Testis (tissue), 3 donors: ENCODE results near the gene IRAK1. TPM values are rescaled to one million over a fixed set of nuclear protein-coding genes. Genes with fewer than 3 reads are reported as not detected.

Source experiments
- DNase-seq: peaks from one replicate; pipeline ENCODE4 v3.0.0-alpha.2; 2019
- H3K27ac ChIP-seq, 2 donors: fragments of 200-600 bp; sonication (generic); one replicate each; pipeline ENCODE4 v1.5.1; 2019
- H3K27me3 ChIP-seq: fragments of 200-600 bp; sonication (generic); one replicate; pipeline ENCODE4 v1.5.1; 2019
- H3K36me3 ChIP-seq: fragments of 200-600 bp; sonication (generic); one replicate; pipeline ENCODE4 v1.5.1; 2017; ENCODE audit warnings: low read depth; ENCODE audit errors: missing control alignments
- H3K4me1 ChIP-seq: fragments of 200-600 bp; sonication (generic); one replicate; pipeline ENCODE4 v1.5.1; 2019
- H3K4me3 ChIP-seq, 2 donors: fragments of 200-600 bp; sonication (generic); one replicate each; pipeline ENCODE4 v1.5.1; 2017 to 2019
- H3K9me3 ChIP-seq: fragments of 200-600 bp; sonication (generic); one replicate; pipeline ENCODE4 v1.5.1; 2017
- CTCF ChIP-seq, 3 experiments: fragments of 450-650 bp in 2 of 3; fragments of 200-600 bp in 1 of 3; sonication (generic) in 1 of 3; IDR thresholded peaks; one replicate each; pipeline ENCODE4 v1.5.1; 2016 to 2019; ENCODE audit warnings: antibody characterized with exemption in 3 of 3, mild to moderate bottlenecking in 2 of 3, moderate library complexity in 1 of 3
- POLR2A ChIP-seq: fragments of 450-650 bp; IDR thresholded peaks from one replicate; pipeline ENCODE4 v1.6.1; 2017; ENCODE audit warnings: antibody characterized with exemption, mild to moderate bottlenecking, moderate library complexity
- WGBS, 2 donors: methylation state at CpG; one replicate each; pipeline ENCODE4 v1.1.5; 2018; 5-methylcytosine and 5-hydroxymethylcytosine counted together
- intact Hi-C: fragments of 100-400 bp; cut with DNase I; formaldehyde crosslinking; loops from one replicate; pipeline ENCODE4 v1.15.1; 2023; ENCODE audit warnings: low total_unique reads
- polyA plus RNA-seq: library from polyadenylated mRNA; stranded (reverse); fragments of 350-450 nt; fragmentation: Illumina TruSeq; extraction: RNeasy Lipid Tissue Mini Kit (QIAGEN cat#74804); gene quantifications from one replicate; pipeline ENCODE4 v1.2.3, GENCODE V29; 2014; ENCODE audit warnings: low read depth, low replicate concordance; ENCODE audit not compliant: insufficient read depth
- total RNA-seq, 2 donors: library from RNA; depleted of rRNA; stranded (reverse); fragments of >200 nt; gene quantifications; one replicate each; pipeline ENCODE4 v1.2.3, GENCODE V29; 2016

The IRAK1 gene
- total and polyA plus RNA-seq, 3 donors from 2014 or later = 48.6 to 90.8 (median 77.6) TPM

GRCh38 chrX:153965406-153965805 is 54.3 kb downstream of the IRAK1 start:
- H3K4me1 ChIP-seq = peaks cover 19% of the 10 kb centered on the region
- no peaks in the 10 kb centered on the region for H3K36me3 ChIP-seq
- 80 to 85% methylated on average over 2 to 5 of the region's 5 CpGs for WGBS, 2 donors
- intact Hi-C loops = no loop called here
- TF ChIP-seq CTCF (IDR thresholded peaks at IDR 0.05) = no peak
- TF ChIP-seq POLR2A = no peak
- no peak overlapping the region for H3K4me3 ChIP-seq
- no peaks in the 10 kb centered on the region for H3K27me3 ChIP-seq
- H3K27ac ChIP-seq = no peak overlapping the region
- H3K9me3 ChIP-seq = no peaks in the 10 kb centered on the region
- no peak for DNase-seq

GRCh38 chrX:153964105-153964504 is 55.6 kb downstream of the IRAK1 start:
- no peak for DNase-seq
- no peak overlapping the region for H3K4me3 ChIP-seq
- peaks cover 19% of the 10 kb centered on the region for H3K4me1 ChIP-seq
- WGBS, 2 donors = 80 to 85% methylated on average over 2 to 13 of the region's 14 CpGs
- no peaks in the 10 kb centered on the region for H3K36me3 ChIP-seq
- no peaks in the 10 kb centered on the region for H3K27me3 ChIP-seq
- H3K27ac ChIP-seq = no peak overlapping the region
- TF ChIP-seq CTCF (IDR thresholded peaks at IDR 0.05) (no peak), POLR2A (no peak)
- intact Hi-C loops = no loop called here
- H3K9me3 ChIP-seq = no peaks in the 10 kb centered on the region

- H3K27ac ChIP-seq = no peak overlapping the region
- TF ChIP-seq POLR2A (no peak), CTCF (IDR thresholded peaks at IDR 0.05) (no peak)
- H3K9me3 ChIP-seq = no peaks in the 10 kb centered on the region
- H3K4me3 ChIP-seq = no peak overlapping the region
- 33 to 80% methylated on average over 1 to 3 of the region's 12 CpGs for WGBS, 2 donors
- H3K27me3 ChIP-seq = no peaks in the 10 kb centered on the region
- peaks cover 15% of the 10 kb centered on the region for H3K4me1 ChIP-seq
- no peak for DNase-seq
- H3K36me3 ChIP-seq = no peaks in the 10 kb centered on the region
- intact Hi-C loops = no loop called here
Observed at GRCh38 chrX:153963546-153963945, 56.2 kb downstream of the IRAK1 start.

- intact Hi-C loops = no loop called here
- H3K27me3 ChIP-seq = no peaks in the 10 kb centered on the region
- 77 to 87% methylated on average over 2 to 11 of the region's 11 CpGs for WGBS, 2 donors
- no peaks in the 10 kb centered on the region for H3K36me3 ChIP-seq
- no peak for TF ChIP-seq CTCF (IDR thresholded peaks at IDR 0.05)
- TF ChIP-seq POLR2A = no peak
- H3K4me1 ChIP-seq = peaks cover 7% of the 10 kb centered on the region
- no peak for DNase-seq
- no peak overlapping the region for H3K4me3 ChIP-seq
- no peaks in the 10 kb centered on the region for H3K9me3 ChIP-seq
- H3K27ac ChIP-seq = no peak overlapping the region
Observed at GRCh38 chrX:153961292-153961691, 58.4 kb downstream of the IRAK1 start.

GRCh38 chrX:153960786-153961185 is 58.9 kb downstream of the IRAK1 start:
- no peak for DNase-seq
- no peak overlapping the region for H3K27ac ChIP-seq
- H3K4me1 ChIP-seq = peaks cover 7% of the 10 kb centered on the region
- no peak overlapping the region for H3K4me3 ChIP-seq
- H3K36me3 ChIP-seq = no peaks in the 10 kb centered on the region
- TF ChIP-seq POLR2A (no peak), CTCF (IDR thresholded peaks at IDR 0.05) (no peak)
- H3K9me3 ChIP-seq = no peaks in the 10 kb centered on the region
- intact Hi-C loops = no loop called here
- 86 to 90% methylated on average over 10 to 22 of the region's 22 CpGs for WGBS, 2 donors
- no peaks in the 10 kb centered on the region for H3K27me3 ChIP-seq
